ENCODE data around the gene CNOT6.

GRCh38 chr5:180494510-180495181 lies 467 bp downstream of the CNOT6 start:
- TF ChIP-seq, protein P1, sequence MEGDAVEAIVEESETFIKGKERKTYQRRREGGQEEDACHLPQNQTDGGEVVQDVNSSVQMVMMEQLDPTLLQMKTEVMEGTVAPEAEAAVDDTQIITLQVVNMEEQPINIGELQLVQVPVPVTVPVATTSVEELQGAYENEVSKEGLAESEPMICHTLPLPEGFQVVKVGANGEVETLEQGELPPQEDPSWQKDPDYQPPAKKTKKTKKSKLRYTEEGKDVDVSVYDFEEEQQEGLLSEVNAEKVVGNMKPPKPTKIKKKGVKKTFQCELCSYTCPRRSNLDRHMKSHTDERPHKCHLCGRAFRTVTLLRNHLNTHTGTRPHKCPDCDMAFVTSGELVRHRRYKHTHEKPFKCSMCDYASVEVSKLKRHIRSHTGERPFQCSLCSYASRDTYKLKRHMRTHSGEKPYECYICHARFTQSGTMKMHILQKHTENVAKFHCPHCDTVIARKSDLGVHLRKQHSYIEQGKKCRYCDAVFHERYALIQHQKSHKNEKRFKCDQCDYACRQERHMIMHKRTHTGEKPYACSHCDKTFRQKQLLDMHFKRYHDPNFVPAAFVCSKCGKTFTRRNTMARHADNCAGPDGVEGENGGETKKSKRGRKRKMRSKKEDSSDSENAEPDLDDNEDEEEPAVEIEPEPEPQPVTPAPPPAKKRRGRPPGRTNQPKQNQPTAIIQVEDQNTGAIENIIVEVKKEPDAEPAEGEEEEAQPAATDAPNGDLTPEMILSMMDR (IDR thresholded peaks at IDR 0.05; ENCODE audit: borderline replicate concordance, extremely low read depth, low read length, poor library complexity, severe bottlenecking), result peak; percentile 9
- TF ChIP-seq EZH2 (IDR thresholded peaks at IDR 0.05; ENCODE audit: borderline replicate concordance, low read depth, low read length, severe bottlenecking), result no peak
